ENCODE results near the gene ITIH6.

ITIH6 gene

DNA sequence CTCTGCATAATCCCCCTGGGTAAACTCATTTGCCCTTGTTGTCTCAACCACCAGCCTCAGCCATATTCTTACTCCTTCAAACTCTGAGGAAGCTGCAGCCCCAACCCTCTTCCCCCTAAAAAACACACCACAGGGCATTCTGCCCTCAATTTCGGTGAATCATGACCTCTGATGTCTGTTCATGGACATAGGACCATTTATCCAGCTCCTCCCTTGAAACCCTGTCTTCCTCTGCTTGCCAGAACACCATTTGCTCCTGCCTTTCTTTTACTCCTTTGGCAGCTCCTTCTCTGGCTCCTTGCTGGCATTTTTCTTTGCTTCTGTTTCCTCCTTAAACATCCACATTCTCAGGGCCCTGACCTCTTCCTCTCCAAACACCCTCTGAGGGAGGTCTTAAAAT, 87.1 kb downstream of the ITIH6 start:
- DNase-seq (ENCODE audit: low spot score), result no peak

DNA sequence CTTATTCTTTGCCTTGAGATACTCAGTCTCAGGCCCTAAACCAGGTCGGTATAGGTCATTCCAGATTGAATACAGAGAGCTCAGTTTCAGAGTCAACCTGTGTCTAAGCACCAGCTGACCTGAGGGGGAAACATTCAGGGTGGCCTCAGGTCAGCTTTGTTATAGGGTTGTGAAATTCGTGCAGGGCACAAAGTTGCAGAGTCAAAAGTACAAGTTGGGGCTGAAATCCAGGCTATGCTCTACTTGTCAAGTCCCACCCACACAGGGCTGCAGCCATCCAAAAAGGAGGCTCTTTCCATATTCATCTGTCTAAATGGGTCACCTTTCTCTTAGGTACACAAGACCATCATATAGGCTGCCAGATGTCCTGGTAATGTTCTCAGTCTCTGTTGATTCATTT, 89.7 kb downstream of the ITIH6 start:
- DNase-seq (ENCODE audit: low spot score), result no peak

All from CD4-positive, alpha-beta T cell treated with Interleukin-15 for 4 hours (primary cell).